ENCODE results near the gene GLUL. TPM values are rescaled to one million over a fixed set of nuclear protein-coding genes. Genes with fewer than 3 reads are reported as not detected.

The GLUL gene
- total RNA-seq, 4 donors from 2014 or later = 2,071 to 4,011 (median 3,051) TPM

- Histone ChIP-seq H3K36me3 (peaks cover 61 to 80% (median 74%) of the 10 kb centered on the region in 4 donors), H3K9me3 (no peaks in the 10 kb centered on the region), H3K4me3 (peak overlapping the region; percentile 83 to 96 (median 96)), H3K4me1 (peaks cover 46 to 62% (median 55%) of the 10 kb centered on the region in 4 donors), H3K27ac (replicated peaks in 1 of 4) (peak overlapping the region; percentile 97 to 99 (median 98)), H3K27me3 (peaks cover 0 to 4% (median 0%) of the 10 kb centered on the region in 4 donors)
- DNase-seq (ENCODE audit: extremely low spot score) = no peak
- intact Hi-C loops (cut with DNase I) = no loop called here
- 77% methylated on average over 2 of the region's 2 CpGs for WGBS
- TF ChIP-seq CTCF (IDR thresholded peaks at IDR 0.05) (no peak), POLR2AphosphoS5 (IDR thresholded peaks at IDR 0.05) (peak in 1 of 2 donors; percentile 59), EP300 (IDR thresholded peaks at IDR 0.05) (no peak), POLR2A (IDR thresholded peaks at IDR 0.05; ENCODE audit: low read depth) (peak; percentile 35)
Observed at GRCh38 chr1:182387566-182387965, 4.0 kb downstream of the GLUL start.

- H3K4me3 ChIP-seq = peak overlapping the region; percentile 83 to 96 (median 96)
- TF ChIP-seq POLR2A (IDR thresholded peaks at IDR 0.05; ENCODE audit: low read depth) (no peak), EP300 (IDR thresholded peaks at IDR 0.05) (no peak), CTCF (IDR thresholded peaks at IDR 0.05) (no peak), POLR2AphosphoS5 (IDR thresholded peaks at IDR 0.05) (peak in 1 of 2 donors; percentile 56)
- WGBS = 96% methylated on average over 5 of the region's 5 CpGs
- H3K4me1 ChIP-seq = peaks cover 44 to 58% (median 54%) of the 10 kb centered on the region in 4 donors
- intact Hi-C loops (cut with DNase I) = no loop called here
- peaks cover 67 to 85% (median 79%) of the 10 kb centered on the region in 4 donors for H3K36me3 ChIP-seq
- no peak for DNase-seq (ENCODE audit: extremely low spot score)
- peaks cover 0 to 4% (median 0%) of the 10 kb centered on the region in 4 donors for H3K27me3 ChIP-seq
- peak overlapping the region; percentile 60 to 99 (median 98) for H3K27ac ChIP-seq (replicated peaks in 1 of 4)
- H3K9me3 ChIP-seq = no peaks in the 10 kb centered on the region
Observed at GRCh38 chr1:182386980-182387379, 4.6 kb downstream of the GLUL start.

- peak overlapping the region; percentile 42 to 98 (median 78) for H3K27ac ChIP-seq (replicated peaks in 1 of 4)
- H3K9me3 ChIP-seq = no peaks in the 10 kb centered on the region
- 94% methylated on average over 8 of the region's 8 CpGs for WGBS
- H3K4me1 ChIP-seq = peaks cover 44 to 58% (median 54%) of the 10 kb centered on the region in 4 donors
- TF ChIP-seq POLR2AphosphoS5 (IDR thresholded peaks at IDR 0.05) = peak in 1 of 2 donors; percentile 59
- TF ChIP-seq EP300 (IDR thresholded peaks at IDR 0.05) = no peak
- intact Hi-C loops (cut with DNase I) = no loop called here
- DNase-seq (ENCODE audit: extremely low spot score) = no peak
- H3K36me3 ChIP-seq = peaks cover 67 to 88% (median 83%) of the 10 kb centered on the region in 4 donors
- peak overlapping the region; percentile 83 to 96 (median 96) for H3K4me3 ChIP-seq
- H3K27me3 ChIP-seq = peaks cover 0 to under 1% (median 0%) of the 10 kb centered on the region in 4 donors
Observed at GRCh38 chr1:182385885-182386853, 5.4 kb downstream of the GLUL start.

GRCh38 chr1:182384387-182384960, 7.1 kb downstream of the GLUL start:
- H3K9me3 ChIP-seq = no peaks in the 10 kb centered on the region
- TF ChIP-seq POLR2A (IDR thresholded peaks at IDR 0.05; ENCODE audit: low read depth) (peak; percentile 19), EP300 (IDR thresholded peaks at IDR 0.05) (no peak), POLR2AphosphoS5 (IDR thresholded peaks at IDR 0.05) (peak in 1 of 2 donors; percentile 76)
- peak overlapping the region in 1 of 4 donors; percentile 15 for H3K4me3 ChIP-seq
- no peak for DNase-seq (ENCODE audit: extremely low spot score)
- H3K4me1 ChIP-seq = peaks cover 44 to 61% (median 55%) of the 10 kb centered on the region in 4 donors
- H3K27ac ChIP-seq (replicated peaks in 1 of 4) = peak overlapping the region in 2 of 4 donors; percentile 22 to 97
- intact Hi-C loops (cut with DNase I) = loop anchor here (5.0 kb wide), 1 partner anchor 37 kb away; no protein-coding TSS in a partner anchor
- H3K27me3 ChIP-seq = no peaks in the 10 kb centered on the region
- WGBS = 94% methylated on average over 19 of the region's 19 CpGs
- H3K36me3 ChIP-seq = peaks cover 60 to 80% (median 72%) of the 10 kb centered on the region in 4 donors

- peaks cover 60 to 79% (median 71%) of the 10 kb centered on the region in 4 donors for H3K36me3 ChIP-seq
- H3K4me1 ChIP-seq = peaks cover 44 to 60% (median 55%) of the 10 kb centered on the region in 4 donors
Observed at GRCh38 chr1:182383934-182384333, 7.7 kb downstream of the GLUL start.

More at GRCh38 chr1:182383934-182384333, 7.7 kb downstream of the GLUL start:
- TF ChIP-seq EP300 (IDR thresholded peaks at IDR 0.05) (no peak), POLR2A (IDR thresholded peaks at IDR 0.05; ENCODE audit: low read depth) (no peak), CTCF (IDR thresholded peaks at IDR 0.05) (no peak), POLR2AphosphoS5 (IDR thresholded peaks at IDR 0.05) (no peak)
- no peaks in the 10 kb centered on the region for H3K27me3 ChIP-seq
- DNase-seq (ENCODE audit: extremely low spot score) = no peak
- peak overlapping the region; percentile 11 to 97 (median 32) for H3K27ac ChIP-seq (replicated peaks in 1 of 4)
- H3K9me3 ChIP-seq = no peaks in the 10 kb centered on the region
- peak overlapping the region in 1 of 4 donors; percentile 15 for H3K4me3 ChIP-seq
- 89% methylated on average over 7 of the region's 7 CpGs for WGBS
- intact Hi-C loops (cut with DNase I) = loop anchor here (5.0 kb wide), 1 partner anchor 37 kb away; no protein-coding TSS in a partner anchor
